Endothelial cell of umbilical vein (primary cell): ENCODE measurements around the gene SLC39A5. TPM values are rescaled to one million over a fixed set of nuclear protein-coding genes. Genes with fewer than 3 reads are reported as not detected.

Experiments used
- BruUV-seq: library from RNA; stranded (reverse); fragments of 400-500 nt; replicated peaks from 2 replicates; lab custom pipeline; 2021; lab: Mats Ljungman, UMichigan
- CTCF ChIA-PET: fragments of 300-600, 350-600 bp; sonication (Branson Sonifier 250); formaldehyde crosslinking; loops from one replicate; lab custom pipeline; 2021; ENCODE audit warnings: antibody characterized with exemption, inconsistent platforms; lab: Charles Lee
- POLR2A ChIA-PET: fragments of 300-600, 350-600 bp; sonication (Branson Sonifier 250); formaldehyde crosslinking; loops from one replicate; lab custom pipeline; 2021; ENCODE audit warnings: antibody characterized with exemption, inconsistent platforms; lab: Charles Lee
- DNase-seq: peaks from one replicate; pipeline ENCODE4 v3.0.0-alpha.2; 2011; ENCODE audit warnings: low read depth, low spot score
- FAIRE-seq: peaks from 2 replicates; lab custom pipeline; 2011; peaks lifted over from hg19 to GRCh38; lab: Jason Lieb, UNC
- H2AFZ ChIP-seq: 2 replicates; pipeline ENCODE4 v1.6.0; 2012; ENCODE audit warnings: low read depth, low read length, control low read depth, inconsistent platforms
- H3K27ac ChIP-seq: 2 replicates; pipeline ENCODE4 v1.5.1; 2011; ENCODE audit warnings: low read depth, mild to moderate bottlenecking, control low read depth, low read length, moderate library complexity; ENCODE audit not compliant: insufficient read depth
- H3K27me3 ChIP-seq, 2 experiments: 2 replicates each; pipeline versions ENCODE4 v1.6.0 to v1.6.1; 2011; ENCODE audit warnings: low read length in 2 of 2, mixed read lengths in 1 of 2; ENCODE audit not compliant: control insufficient read depth in 2 of 2, insufficient read depth in 2 of 2
- H3K36me3 ChIP-seq, 2 experiments: 2 replicates in 1 of 2; 3 replicates in 1 of 2; pipeline ENCODE4 v1.5.1; 2011; ENCODE audit warnings: low read length in 2 of 2, mild to moderate bottlenecking in 1 of 2, moderate library complexity in 1 of 2; ENCODE audit not compliant: control insufficient read depth in 2 of 2, insufficient read depth in 2 of 2; ENCODE audit errors: extremely low read depth in 1 of 2
- H3K4me1 ChIP-seq: 3 replicates; pipeline ENCODE4 v1.5.1; 2011; ENCODE audit warnings: mild to moderate bottlenecking, low read length; ENCODE audit not compliant: control insufficient read depth, insufficient read depth; ENCODE audit errors: extremely low read depth
- H3K4me2 ChIP-seq: 2 replicates; pipeline ENCODE4 v1.6.1; 2011; ENCODE audit warnings: low read length, control low read depth, mixed read lengths; ENCODE audit not compliant: insufficient read depth
- H3K4me3 ChIP-seq, 3 experiments: fragments of 200-600 bp in 1 of 3; sonication (generic), shearing (Covaris generic) in 1 of 3; replicated peaks in 1 of 3; 2 replicates each; pipeline ENCODE4 v1.5.1; 2011 to 2016; ENCODE audit warnings: control low read depth in 3 of 3, low read length in 3 of 3, mild to moderate bottlenecking in 2 of 3, inconsistent platforms in 1 of 3, low read depth in 1 of 3, moderate library complexity in 1 of 3; ENCODE audit not compliant: insufficient read depth in 1 of 3
- H3K79me2 ChIP-seq: 2 replicates; pipeline ENCODE4 v1.6.0; 2012; ENCODE audit warnings: low read length, inconsistent platforms; ENCODE audit not compliant: control insufficient read depth, insufficient read depth
- H3K9ac ChIP-seq: replicated peaks from 2 replicates; pipeline ENCODE3; 2011; ENCODE audit warnings: low read length, control low read depth; ENCODE audit not compliant: insufficient read depth; ENCODE audit errors: extremely low read depth
- H3K9me1 ChIP-seq: replicated peaks from 3 replicates; pipeline ENCODE4 v1.6.0; 2011; ENCODE audit warnings: mild to moderate bottlenecking, low read length; ENCODE audit not compliant: control insufficient read depth, insufficient read depth; ENCODE audit errors: extremely low read depth
- H3K9me3 ChIP-seq: replicated peaks from 2 replicates; pipeline ENCODE4 v1.5.1; 2012; ENCODE audit warnings: low read length, inconsistent platforms; ENCODE audit not compliant: control insufficient read depth, insufficient read depth
- H4K20me1 ChIP-seq: replicated peaks from 2 replicates; pipeline ENCODE3; 2011; ENCODE audit warnings: mild to moderate bottlenecking, low read length; ENCODE audit not compliant: control insufficient read depth, insufficient read depth; ENCODE audit errors: extremely low read depth
- CTCF ChIP-seq, 2 donors: IDR thresholded peaks; 1 replicate in 1 of 2; 2 replicates in 1 of 2; pipeline ENCODE4 v1.5.1; 2011; ENCODE audit warnings: low read length in 2 of 2, mild to moderate bottlenecking in 2 of 2, moderate library complexity in 2 of 2, control low read depth in 1 of 2, inconsistent platforms in 1 of 2, low read depth in 1 of 2; ENCODE audit not compliant: insufficient read depth in 1 of 2; ENCODE audit errors: extremely low read depth in 1 of 2
- GATA2 ChIP-seq: IDR thresholded peaks from 2 replicates; pipeline ENCODE4 v1.7.0; 2011; ENCODE audit warnings: low read depth, mild to moderate bottlenecking, moderate library complexity, mixed read lengths, low read length; ENCODE audit not compliant: insufficient read length, insufficient read depth
- MYC ChIP-seq: IDR thresholded peaks from one replicate; pipeline ENCODE4 v1.6.1; 2011; ENCODE audit warnings: mild to moderate bottlenecking, low read depth, low read length
- dilution Hi-C: fragments of 300-500 bp; cut with MboI; formaldehyde crosslinking; loops from one replicate; pipeline ENCODE4 v1.15.0; 2019; ENCODE audit warnings: low sequenced_read_pairs; ENCODE audit not compliant: extremely low pct_ligation_motif_present
- intact Hi-C: fragments of 100-400 bp; cut with micrococcal nuclease; formaldehyde crosslinking; loops from one replicate; pipeline ENCODE4 v1.10.0; 2022
- polyA plus RNA-seq, 4 experiments: library from polyadenylated mRNA; depleted of rRNA in 3 of 4; stranded (reverse) in 3 of 4; unstranded in 1 of 4; fragments of >200 nt; gene quantifications; 2 replicates each; pipeline versions ENCODE4 v1.2.1 to v1.2.3, GENCODE V29; 2011 to 2012; ENCODE audit warnings: missing spikeins in 1 of 4
- total RNA-seq: library from RNA; stranded (reverse); gene quantifications from 2 replicates; pipeline ENCODE4 v1.2.3, GENCODE V29; 2021

Gene SLC39A5
- total and polyA plus RNA-seq, 2 donors (not counting 3 experiments of a cell fraction or from before 2014, with no cell fraction given) = 0.10 TPM; not detected in 1

GRCh38 chr12:56212361-56212760, 17.5 kb upstream of the SLC39A5 start:
- H3K79me2 ChIP-seq = peaks cover 6% of the 10 kb centered on the region
- dilution Hi-C loops = no loop called here

More at GRCh38 chr12:56212361-56212760, 17.5 kb upstream of the SLC39A5 start:
- ChIA-PET CTCF (interaction anchor here (1.0 to 1.4 kb wide), 4 partner anchors 9 to 23 kb away, joined by 3 to 5 read pairs (median 4); partner anchors contain the start of genes RNF41 and SMARCC2), POLR2A (no interaction called here)
- FAIRE-seq (no peak), DNase-seq (no peak)
- H3K27ac ChIP-seq = no peak overlapping the region
- no peaks in the 10 kb centered on the region for H3K9me1 ChIP-seq
- no peaks in the 10 kb centered on the region for H3K9me3 ChIP-seq
- no peak overlapping the region for H2AFZ ChIP-seq
- H3K36me3 ChIP-seq = peaks cover 34 to 53% of the 10 kb centered on the region in 2 experiments
- H3K4me1 ChIP-seq = no peaks in the 10 kb centered on the region
- BruUV-seq = no TSS peak
- no peak overlapping the region for H3K9ac ChIP-seq
- H3K4me3 ChIP-seq = no peak overlapping the region
- no peak for TF ChIP-seq CTCF (IDR thresholded peaks at IDR 0.05; ENCODE audit: extremely low read depth in 1 of 2, insufficient read depth in 1 of 2, low read depth in 1 of 2, low read length in 2 of 2)
- no peak for TF ChIP-seq MYC
- TF ChIP-seq GATA2 = no peak
- no peaks in the 10 kb centered on the region for H3K27me3 ChIP-seq
- no peaks in the 10 kb centered on the region for H4K20me1 ChIP-seq
- intact Hi-C loops = no loop called here
- no peak overlapping the region for H3K4me2 ChIP-seq
